Activated T-helper 9 cell treated with anti-CD3 and anti-CD28 coated beads, Interleukin-2, amount 50 U/mL, for 16 hours (primary cell): ENCODE measurements around the gene GSTP1.
A peak's percentile ranks its signal among the peaks of the same experiment; 100 is the strongest.
"Not testable (repeated sequence)": the region's sequence is repeated elsewhere in the genome, so short reads cannot be mapped to it uniquely, and the experiment has no call there.

ENCODE experiments used
- DNase-seq: peaks from one replicate; pipeline ENCODE4 v3.0.0-alpha.2; 2020; ENCODE audit warnings: low read depth

The GSTP1 gene

GRCh38 chr11:67597458-67597857 is 13.8 kb downstream of the GSTP1 start:
- not testable (repeated sequence) for DNase-seq

- DNase-seq = not testable (repeated sequence)
These were observed 14.4 kb downstream of the GSTP1 start for GRCh38 chr11:67597963-67598362.

- DNase-seq = no peak
These were observed 15.5 kb downstream of the GSTP1 start for GRCh38 chr11:67599149-67599548.

GRCh38 chr11:67600324-67601029 is 16.9 kb downstream of the GSTP1 start:
- DNase-seq = no peak

GRCh38 chr11:67601098-67601497 is 17.5 kb downstream of the GSTP1 start:
- DNase-seq = no peak

- DNase-seq = not testable (repeated sequence)
These were observed 20.5 kb downstream of the GSTP1 start for GRCh38 chr11:67604119-67604518.

- DNase-seq = no peak
These were observed 21.2 kb downstream of the GSTP1 start for GRCh38 chr11:67604815-67605214.

- no peak for DNase-seq
These were observed 21.8 kb downstream of the GSTP1 start for GRCh38 chr11:67605231-67606011.

- DNase-seq = no peak
These were observed 22.5 kb downstream of the GSTP1 start for GRCh38 chr11:67606093-67606491.

- peak; percentile 96 for DNase-seq
These were observed 23.1 kb downstream of the GSTP1 start, which contains the start of gene NDUFV1 for GRCh38 chr11:67606492-67607295. NDUFV1 (plus strand) TSS chr11:67606936; CDS start chr11:67607005, 69 bp downstream.

- no peak for DNase-seq
These were observed 23.9 kb downstream of the GSTP1 start for GRCh38 chr11:67607507-67607906.

- no peak for DNase-seq
These were observed 24.9 kb downstream of the GSTP1 start for GRCh38 chr11:67608486-67608885.

GRCh38 chr11:67609316-67609715 is 25.7 kb downstream of the GSTP1 start:
- no peak for DNase-seq

- no peak for DNase-seq
These were observed 26.8 kb downstream of the GSTP1 start for GRCh38 chr11:67610302-67610868.

- DNase-seq = no peak
These were observed 27.6 kb downstream of the GSTP1 start for GRCh38 chr11:67611165-67611564.

GRCh38 chr11:67611704-67612587 is 28.3 kb downstream of the GSTP1 start:
- DNase-seq = no peak

GRCh38 chr11:67612751-67613150 is 29.1 kb downstream of the GSTP1 start:
- DNase-seq = no peak

GRCh38 chr11:67613313-67613959 is 29.8 kb downstream of the GSTP1 start:
- DNase-seq = no peak

- peak; percentile 73 for DNase-seq
These were observed 30.5 kb downstream of the GSTP1 start for GRCh38 chr11:67613960-67614715.
